HUES6 (cell line): ENCODE data around the gene ATP2B3.

Source experiments
- H3K27ac ChIP-seq: 2 replicates; pipeline ENCODE4 v1.7.0; 2013; ENCODE audit warnings: low read depth, mild to moderate bottlenecking, low read length, inconsistent platforms
- H3K27me3 ChIP-seq: 2 replicates; pipeline ENCODE4 v1.6.1; 2013; ENCODE audit warnings: low read length; ENCODE audit not compliant: control insufficient read depth, insufficient read depth
- H3K36me3 ChIP-seq: 2 replicates; pipeline ENCODE4 v1.6.1; 2013; ENCODE audit warnings: low read length; ENCODE audit not compliant: control insufficient read depth, insufficient read depth
- H3K4me1 ChIP-seq: 2 replicates; pipeline ENCODE4 v1.6.1; 2013; ENCODE audit warnings: low read length; ENCODE audit not compliant: control insufficient read depth, insufficient read depth
- H3K4me3 ChIP-seq: 2 replicates; pipeline ENCODE4 v1.5.1; 2013; ENCODE audit warnings: low read depth, low read length
- H3K9ac ChIP-seq: one replicate; pipeline ENCODE4 v1.6.1; 2013; ENCODE audit warnings: mild to moderate bottlenecking, low read length
- H3K9me3 ChIP-seq: 2 replicates; pipeline ENCODE4 v1.6.1; 2013; ENCODE audit warnings: low read depth, low read length; ENCODE audit not compliant: control insufficient read depth, insufficient read depth

Gene ATP2B3

GRCh38 chrX:153593811-153594500 is 76.5 kb downstream of the ATP2B3 start:
- H3K9ac ChIP-seq, result no peak overlapping the region
- no peaks in the 10 kb centered on the region for H3K27me3 ChIP-seq
- H3K9me3 ChIP-seq, result peaks cover 32% of the 10 kb centered on the region; the same call in 1 of the 2 replicates
- no peak overlapping the region for H3K4me3 ChIP-seq
- no peak overlapping the region for H3K27ac ChIP-seq
- peaks cover 44% of the 10 kb centered on the region for H3K36me3 ChIP-seq
- H3K4me1 ChIP-seq, result no peaks in the 10 kb centered on the region

GRCh38 chrX:153595387-153595786 is 77.9 kb downstream of the ATP2B3 start:
- H3K4me3 ChIP-seq, result no peak overlapping the region
- no peak overlapping the region for H3K9ac ChIP-seq

GRCh38 chrX:153595859-153596857 is 78.7 kb downstream of the ATP2B3 start:
- Histone ChIP-seq H3K4me1 (peaks cover 6% of the 10 kb centered on the region), H3K9ac (no peak overlapping the region), H3K4me3 (no peak overlapping the region), H3K27ac (no peak overlapping the region), H3K36me3 (peaks cover 37% of the 10 kb centered on the region), H3K9me3 (peaks cover 32% of the 10 kb centered on the region; the same call in 1 of the 2 replicates), H3K27me3 (peaks cover 8% of the 10 kb centered on the region; the same call in 1 of the 2 replicates)

More at GRCh38 chrX:153595387-153595786, 77.9 kb downstream of the ATP2B3 start:
- Histone ChIP-seq H3K27ac (no peak overlapping the region), H3K4me1 (peaks cover 6% of the 10 kb centered on the region), H3K27me3 (peaks cover 7% of the 10 kb centered on the region; the same call in 1 of the 2 replicates), H3K36me3 (peaks cover 44% of the 10 kb centered on the region), H3K9me3 (peaks cover 28% of the 10 kb centered on the region; the same call in 1 of the 2 replicates)

GRCh38 chrX:153596981-153597750 is 79.7 kb downstream of the ATP2B3 start:
- Histone ChIP-seq H3K4me1 (peaks cover 6% of the 10 kb centered on the region), H3K4me3 (no peak overlapping the region), H3K9me3 (peaks cover 25% of the 10 kb centered on the region; the same call in 1 of the 2 replicates), H3K27ac (no peak overlapping the region), H3K36me3 (peaks cover 27% of the 10 kb centered on the region), H3K27me3 (peaks cover 8% of the 10 kb centered on the region; the same call in 1 of the 2 replicates), H3K9ac (no peak overlapping the region)

- Histone ChIP-seq H3K4me3 (peak within 1 kb of the TSS; percentile 83), H3K9ac (peak within 1 kb of the TSS; percentile 73), H3K36me3 (peaks cover 15% of the 10 kb centered on the region), H3K4me1 (peaks cover 6% of the 10 kb centered on the region), H3K9me3 (peaks cover 18% of the 10 kb centered on the region; the same call in 1 of the 2 replicates), H3K27me3 (peaks cover 15% of the 10 kb centered on the region; the same call in 1 of the 2 replicates), H3K27ac (peak within 1 kb of the TSS; percentile 65; the same call in 1 of the 2 replicates)
These were observed 81.2 kb downstream of the ATP2B3 start, which contains the start of gene CCNQ for GRCh38 chrX:153598541-153599191. TSS of gene CCNQ (minus strand) at chrX:153599139. CDS start at chrX:153599073, 66 bp downstream.

- peak overlapping the region; percentile 65; the same call in 1 of the 2 replicates for H3K27ac ChIP-seq
- H3K27me3 ChIP-seq, result peaks cover 16% of the 10 kb centered on the region; the same call in 1 of the 2 replicates
These were observed 82.0 kb downstream of the ATP2B3 start for GRCh38 chrX:153599192-153600031.

GRCh38 chrX:153600032-153600373 is 82.6 kb downstream of the ATP2B3 start:
- H3K27ac ChIP-seq, result no peak overlapping the region
- peaks cover 6% of the 10 kb centered on the region for H3K4me1 ChIP-seq
- H3K36me3 ChIP-seq, result peaks cover 4% of the 10 kb centered on the region; the same call in 1 of the 2 replicates
- peak overlapping the region; percentile 73 for H3K9ac ChIP-seq
- H3K4me3 ChIP-seq, result peak overlapping the region; percentile 76
- peaks cover 16% of the 10 kb centered on the region; the same call in 1 of the 2 replicates for H3K27me3 ChIP-seq
- peaks cover 14% of the 10 kb centered on the region; the same call in 1 of the 2 replicates for H3K9me3 ChIP-seq

More at GRCh38 chrX:153599192-153600031, 82.0 kb downstream of the ATP2B3 start:
- H3K9ac ChIP-seq, result peak overlapping the region; percentile 73
- H3K4me3 ChIP-seq, result peak overlapping the region; percentile 76
- peaks cover 8% of the 10 kb centered on the region for H3K36me3 ChIP-seq
- H3K9me3 ChIP-seq, result peaks cover 14% of the 10 kb centered on the region; the same call in 1 of the 2 replicates
- H3K4me1 ChIP-seq, result peaks cover 6% of the 10 kb centered on the region

- Histone ChIP-seq H3K27ac (no peak overlapping the region), H3K36me3 (no peaks in the 10 kb centered on the region), H3K9me3 (peaks cover 10% of the 10 kb centered on the region; the same call in 1 of the 2 replicates), H3K27me3 (peaks cover 19% of the 10 kb centered on the region; the same call in 1 of the 2 replicates), H3K4me3 (no peak overlapping the region), H3K9ac (no peak overlapping the region), H3K4me1 (peaks cover 6% of the 10 kb centered on the region)
These were observed 83.5 kb downstream of the ATP2B3 start for GRCh38 chrX:153600921-153601320.

GRCh38 chrX:153601511-153602110 is 84.2 kb downstream of the ATP2B3 start:
- no peaks in the 10 kb centered on the region for H3K36me3 ChIP-seq
- H3K4me1 ChIP-seq, result peaks cover 6% of the 10 kb centered on the region
- H3K9me3 ChIP-seq, result peaks cover 14% of the 10 kb centered on the region; the same call in 1 of the 2 replicates
- H3K27me3 ChIP-seq, result peaks cover 24% of the 10 kb centered on the region
- H3K9ac ChIP-seq, result no peak overlapping the region
- H3K27ac ChIP-seq, result no peak overlapping the region
- no peak overlapping the region for H3K4me3 ChIP-seq
